H1 (cell line): Measurements from ENCODE around the gene CD44. TPM values are rescaled to one million over a fixed set of nuclear protein-coding genes. Genes with fewer than 3 reads are reported as not detected.

Experiments
- CTCF ChIA-PET: fragments of 300-600 bp; sonication (Branson Sonifier 250); formaldehyde crosslinking; loops from one replicate; lab custom pipeline; 2021; ENCODE audit not compliant: partially characterized antibody; lab: Charles Lee
- POLR2A ChIA-PET: fragments of 300-600 bp; sonication (Branson Sonifier 250); formaldehyde crosslinking; loops from one replicate; lab custom pipeline; 2021; ENCODE audit warnings: inconsistent platforms; ENCODE audit not compliant: partially characterized antibody; lab: Charles Lee
- DNase-seq, 2 experiments: peaks; one replicate each; pipeline versions ENCODE4 v3.0.0 to v3.0.0-alpha.2; 2010 to 2022; ENCODE audit warnings: low spot score in 2 of 2, low read depth in 1 of 2, mixed read lengths in 1 of 2
- FAIRE-seq: peaks from 2 replicates; lab custom pipeline; 2011; peaks lifted over from hg19 to GRCh38; lab: Jason Lieb, UNC
- H2AFZ ChIP-seq: 2 replicates; pipeline ENCODE4 v1.8.1; 2012; ENCODE audit warnings: low read length, inconsistent platforms
- H2AK5ac ChIP-seq: 2 replicates; pipeline ENCODE4 v1.6.1; 2013; ENCODE audit warnings: low read depth, low read length
- H2BK120ac ChIP-seq: replicated peaks from 2 replicates; pipeline ENCODE3; 2013; ENCODE audit warnings: low read depth, low read length, inconsistent platforms
- H2BK12ac ChIP-seq: 2 replicates; pipeline ENCODE4 v1.6.1; 2013; ENCODE audit warnings: low read depth, low read length
- H2BK15ac ChIP-seq: 2 replicates; pipeline ENCODE4 v1.6.1; 2013; ENCODE audit warnings: low read length
- H2BK20ac ChIP-seq: 2 replicates; pipeline ENCODE4 v1.6.1; 2013; ENCODE audit warnings: low read length
- H2BK5ac ChIP-seq: 2 replicates; pipeline ENCODE4 v1.6.1; 2013; ENCODE audit warnings: low read depth, low read length
- H3K14ac ChIP-seq: 2 replicates; pipeline ENCODE4 v1.6.1; 2013; ENCODE audit warnings: inconsistent platforms; ENCODE audit not compliant: insufficient read length
- H3K18ac ChIP-seq: 2 replicates; pipeline ENCODE4 v1.6.1; 2013; ENCODE audit warnings: low read length; ENCODE audit errors: extremely low read depth
- H3K23ac ChIP-seq: 2 replicates; pipeline ENCODE4 v1.6.1; 2013; ENCODE audit warnings: inconsistent platforms; ENCODE audit not compliant: insufficient read length
- H3K23me2 ChIP-seq: 2 replicates; pipeline ENCODE4 v1.6.1; 2013; ENCODE audit warnings: low read depth, low read length
- H3K27ac ChIP-seq: 2 replicates; pipeline ENCODE4 v1.6.1; 2011; ENCODE audit warnings: low read depth, low read length, inconsistent platforms
- H3K27me3 ChIP-seq, 4 experiments: replicated peaks in 1 of 4; 1 replicate in 1 of 4; 2 replicates in 3 of 4; pipeline versions ENCODE4 v1.6.1 to v1.8.1; 2011 to 2013; ENCODE audit warnings: low read length in 3 of 4, mild to moderate bottlenecking in 3 of 4, inconsistent platforms in 2 of 4, mixed read lengths in 2 of 4, moderate library complexity in 1 of 4; ENCODE audit not compliant: control insufficient read depth in 3 of 4, insufficient read depth in 3 of 4; ENCODE audit errors: extremely low read depth in 1 of 4
- H3K36me3 ChIP-seq, 4 experiments: 2 replicates each; pipeline versions ENCODE4 v1.6.1 to v1.8.1; 2011 to 2013; ENCODE audit warnings: mild to moderate bottlenecking in 4 of 4, low read length in 3 of 4, moderate library complexity in 2 of 4, control low read depth in 1 of 4, inconsistent platforms in 1 of 4; ENCODE audit not compliant: insufficient read depth in 4 of 4, control insufficient read depth in 2 of 4
- H3K4ac ChIP-seq: replicated peaks from 2 replicates; pipeline ENCODE3; 2013; ENCODE audit warnings: low read length, low read depth, mixed read lengths, inconsistent platforms; ENCODE audit not compliant: insufficient read length
- H3K4me1 ChIP-seq, 4 experiments: replicated peaks in 1 of 4; 1 replicate in 1 of 4; 2 replicates in 3 of 4; pipeline versions ENCODE4 v1.6.1 to v1.8.1; 2011 to 2013; ENCODE audit warnings: low read length in 3 of 4, inconsistent platforms in 2 of 4, mixed read lengths in 1 of 4; ENCODE audit not compliant: insufficient read depth in 4 of 4, control insufficient read depth in 3 of 4
- H3K4me2 ChIP-seq, 2 experiments: 2 replicates each; pipeline versions ENCODE4 v1.6.1 to v1.8.1; 2011 to 2013; ENCODE audit warnings: low read depth in 2 of 2, low read length in 2 of 2, control low read depth in 1 of 2, inconsistent platforms in 1 of 2, mild to moderate bottlenecking in 1 of 2; ENCODE audit not compliant: insufficient read depth in 1 of 2
- H3K4me3 ChIP-seq, 4 experiments: fragments of 200-600, 300-600 bp in 1 of 4; sonication (generic), shearing (Covaris generic), sonication (Bioruptor Twin) in 1 of 4; 2 replicates each; pipeline versions ENCODE4 v1.5.1 to v1.8.1; 2011 to 2016; ENCODE audit warnings: low read length in 4 of 4, low read depth in 3 of 4, control low read depth in 2 of 4, inconsistent platforms in 2 of 4, mild to moderate bottlenecking in 2 of 4, mixed read lengths in 1 of 4, moderate library complexity in 1 of 4; ENCODE audit not compliant: insufficient read depth in 2 of 4; ENCODE audit errors: extremely low read depth in 1 of 4
- H3K56ac ChIP-seq: replicated peaks from 2 replicates; pipeline ENCODE3; 2013; ENCODE audit warnings: low read depth, mild to moderate bottlenecking, mixed read lengths, low read length, inconsistent platforms; ENCODE audit not compliant: insufficient read length
- H3K79me1 ChIP-seq: 2 replicates; pipeline ENCODE4 v1.6.1; 2013; ENCODE audit warnings: low read depth, low read length, control low read depth
- H3K79me2 ChIP-seq, 2 experiments: 2 replicates each; pipeline versions ENCODE4 v1.6.1 to v1.8.1; 2012 to 2013; ENCODE audit warnings: low read length in 2 of 2, mild to moderate bottlenecking in 2 of 2, inconsistent platforms in 1 of 2; ENCODE audit not compliant: insufficient read depth in 2 of 2, control insufficient read depth in 1 of 2
- H3K9ac ChIP-seq, 4 experiments: replicated peaks in 1 of 4; 1 replicate in 1 of 4; 2 replicates in 3 of 4; pipeline versions ENCODE4 v1.6.1 to v1.8.1; 2011 to 2013; ENCODE audit warnings: low read depth in 3 of 4, low read length in 3 of 4, control low read depth in 2 of 4, mild to moderate bottlenecking in 2 of 4, moderate library complexity in 2 of 4, inconsistent platforms in 1 of 4; ENCODE audit errors: extremely low read depth in 1 of 4
- H3K9me3 ChIP-seq, 2 experiments: 2 replicates each; pipeline versions ENCODE4 v1.6.1 to v1.8.1; 2012 to 2013; ENCODE audit warnings: mild to moderate bottlenecking in 2 of 2, moderate library complexity in 2 of 2, control low read depth in 1 of 2, inconsistent platforms in 1 of 2, low read depth in 1 of 2, low read length in 1 of 2, mixed read lengths in 1 of 2; ENCODE audit not compliant: insufficient read depth in 2 of 2
- H4K20me1 ChIP-seq, 2 experiments: replicated peaks in 1 of 2; 2 replicates each; pipeline versions ENCODE3 to v1.8.1; 2011 to 2013; ENCODE audit warnings: inconsistent platforms in 2 of 2, low read length in 2 of 2, mild to moderate bottlenecking in 1 of 2; ENCODE audit not compliant: insufficient read depth in 2 of 2, control insufficient read depth in 1 of 2
- H4K5ac ChIP-seq: 2 replicates; pipeline ENCODE4 v1.6.1; 2013; ENCODE audit warnings: low read length, low read depth, mixed read lengths, inconsistent platforms; ENCODE audit not compliant: insufficient read length
- H4K8ac ChIP-seq: 2 replicates; pipeline ENCODE4 v1.8.0; 2013; ENCODE audit warnings: mild to moderate bottlenecking, moderate library complexity, low read length, inconsistent platforms; ENCODE audit not compliant: insufficient read depth; ENCODE audit errors: extremely low read depth
- H4K91ac ChIP-seq: replicated peaks from 2 replicates; pipeline ENCODE3; 2013; ENCODE audit warnings: low read length, mixed read lengths, inconsistent platforms; ENCODE audit not compliant: insufficient read length
- ATF2 ChIP-seq: IDR thresholded peaks from 2 replicates; pipeline ENCODE4 v1.6.1; 2012; ENCODE audit warnings: low read length, inconsistent platforms
- CHD1 ChIP-seq: IDR thresholded peaks from 2 replicates; pipeline ENCODE4 v1.6.1; 2012; ENCODE audit warnings: low read depth, low read length, improper control_type of control experiment
- E2F6 ChIP-seq: IDR thresholded peaks from 2 replicates; pipeline ENCODE4 v1.6.1; 2012; ENCODE audit warnings: inconsistent platforms
- EZH2 ChIP-seq: fragments of 200-600 bp; sonication (generic); IDR thresholded peaks from 2 replicates; pipeline ENCODE4 v1.7.1; 2012; ENCODE audit warnings: low read depth, mild to moderate bottlenecking, moderate library complexity, low read length, inconsistent platforms; ENCODE audit not compliant: severe bottlenecking
- RFX5 ChIP-seq: IDR thresholded peaks from 2 replicates; pipeline ENCODE4 v1.6.1; 2011; ENCODE audit warnings: low read depth, low read length, improper control_type of control experiment, borderline replicate concordance
- RNF2 ChIP-seq: fragments of 200-900, 300-1000 bp; sonication (generic); IDR thresholded peaks from 2 replicates; pipeline ENCODE4 v1.7.1; 2016; ENCODE audit warnings: borderline replicate concordance, low read depth, mild to moderate bottlenecking, antibody characterized with exemption, low read length; ENCODE audit not compliant: poor library complexity, severe bottlenecking; ENCODE audit errors: missing control alignments
- SIN3A ChIP-seq, 2 experiments: IDR thresholded peaks in 1 of 2; conservative IDR thresholded peaks in 1 of 2; 2 replicates each; pipeline ENCODE4 v1.6.1; 2011 to 2012; ENCODE audit warnings: low read length in 2 of 2, improper control_type of control experiment in 1 of 2, low read depth in 1 of 2, mild to moderate bottlenecking in 1 of 2
- SIRT6 ChIP-seq: IDR thresholded peaks from one replicate; pipeline ENCODE4 v1.7.1; 2012; ENCODE audit warnings: low read length, inconsistent platforms
- SIX5 ChIP-seq: IDR thresholded peaks from 2 replicates; pipeline ENCODE4 v1.6.1; 2011; ENCODE audit warnings: mild to moderate bottlenecking, low read depth, low read length
- SP1 ChIP-seq: IDR thresholded peaks from 2 replicates; pipeline ENCODE4 v1.6.1; 2011; ENCODE audit warnings: low read depth, low read length
- TEAD4 ChIP-seq: IDR thresholded peaks from 2 replicates; pipeline ENCODE4 v1.6.1; 2012; ENCODE audit warnings: low read depth, low read length, inconsistent platforms, mixed read lengths
- WGBS, 2 experiments: shearing (Covaris generic) in 1 of 2; methylation state at CpG; one replicate each; pipeline versions ENCODE4 v1.1.6 to v1.1.7; 2013 to 2015; ENCODE audit warnings: low lambda C conversion rate in 2 of 2, mixed read lengths in 2 of 2, inconsistent platforms in 1 of 2, low coverage in 1 of 2, missing lambda C conversion rate in 1 of 2; ENCODE audit not compliant: insufficient replicate concordance in 2 of 2, insufficient coverage in 1 of 2, insufficient read length in 1 of 2; ENCODE audit errors: extremely low coverage in 1 of 2, missing lambda C conversion rate in 1 of 2; 5-methylcytosine and 5-hydroxymethylcytosine counted together
- polyA plus RNA-seq, 7 experiments: library from polyadenylated mRNA; depleted of rRNA in 3 of 7; stranded (reverse) in 5 of 7; unstranded in 2 of 7; fragments of >200 nt in 5 of 7; fragments of 200-250 nt in 2 of 7; gene quantifications; 1 replicate in 5 of 7; 2 replicates in 1 of 7; 4 replicates in 1 of 7; pipeline versions ENCODE4 v1.2.1 to v1.2.3, GENCODE V29; 2011 to 2013; ENCODE audit warnings: missing spikeins in 2 of 7, mixed read lengths in 2 of 7
- total RNA-seq: library from RNA; stranded (reverse); fragmentation: NEBNext Ultra II Directional; extraction: Animal tissue kit (Norgen Biotek cat#: 25700); gene quantifications from 2 replicates; pipeline ENCODE4 v1.2.1, GENCODE V29; 2021

CD44 gene
- total and polyA plus RNA-seq, 2 of the 8 experiments (the other 6 are each of a cell fraction or from before 2014, with no cell fraction given) = 11.8 to 13.7 TPM

- Histone ChIP-seq H2BK15ac (no peak overlapping the region), H2AFZ (no peak overlapping the region), H3K4me3 (no peak overlapping the region), H2BK5ac (no peak overlapping the region), H3K4ac (no peak overlapping the region), H3K36me3 (no peaks in the 10 kb centered on the region), H3K79me2 (no peaks in the 10 kb centered on the region), H3K79me1 (no peaks in the 10 kb centered on the region), H3K23ac (no peak overlapping the region), H2BK12ac (no peak overlapping the region), H4K5ac (no peak overlapping the region), H2BK120ac (no peak overlapping the region), H4K91ac (no peak overlapping the region), H2AK5ac (no peak overlapping the region), H3K27me3 (no peaks in the 10 kb centered on the region), H3K9ac (no peak overlapping the region), H3K27ac (no peak overlapping the region), H4K8ac (no peak overlapping the region), H3K4me1 (no peaks in the 10 kb centered on the region), H3K23me2 (no peaks in the 10 kb centered on the region), H3K9me3 (no peaks in the 10 kb centered on the region), H3K4me2 (no peak overlapping the region), H3K14ac (no peak overlapping the region), H3K56ac (no peak overlapping the region), H3K18ac (no peak overlapping the region), H2BK20ac (no peak overlapping the region), H4K20me1 (no peaks in the 10 kb centered on the region)
- ChIA-PET POLR2A (no interaction called here), CTCF (interaction anchor here (1.4 kb wide), 1 partner anchor 178 kb away, joined by 3 read pairs; no protein-coding TSS in a partner anchor)
- FAIRE-seq (no peak), DNase-seq (no peak)
- 83% methylated on average over 3 of the region's 3 CpGs; no CpG with 5 or more reads in 1 of the 2 experiments for WGBS, 2 experiments
- TF ChIP-seq RFX5 (no peak), RNF2 (no peak), SIX5 (no peak), TEAD4 (no peak), SIRT6 (no peak), SIN3A (conservative IDR thresholded peaks at IDR 0.05 in 1 of 2, IDR thresholded peaks at IDR 0.05 in 1 of 2; ENCODE audit: low read depth in 1 of 2, low read length in 2 of 2) (no peak), E2F6 (no peak), CHD1 (no peak), ATF2 (no peak), EZH2 (no peak), SP1 (no peak)
These were observed 87.1 kb downstream of the CD44 start for GRCh38 chr11:35225946-35226520.
